DMS79 (cell line): ENCODE data around the gene MRM2.
"Not testable (repeated sequence)": the region's sequence is repeated elsewhere in the genome, so short reads cannot be mapped to it uniquely, and the experiment has no call there.

ENCODE experiments used
- DNase-seq: peaks from one replicate; lab custom pipeline; 2025; lab: John Stamatoyannopoulos, UW

MRM2 gene

GRCh38 chr7:2241580-2242540, at the start of gene MRM2, which contains the start of gene NUDT1:
Gene MRM2, minus strand, starts transcription at chr7:2242205. Its CDS starts 36 bp downstream, at chr7:2242169.
Gene NUDT1, plus strand, starts transcription at chr7:2242226. Its CDS starts 2,349 bp downstream, at chr7:2244575.
- DNase-seq: peak; percentile 50

- DNase-seq: no peak
These were observed 48.9 kb upstream of the MRM2 start for GRCh38 chr7:2290877-2291276.

- no peak for DNase-seq
These were observed 47.6 kb upstream of the MRM2 start for GRCh38 chr7:2289621-2290020.

GRCh38 chr7:2289111-2289586, 47.1 kb upstream of the MRM2 start:
- no peak for DNase-seq

GRCh38 chr7:2288503-2288902, 46.5 kb upstream of the MRM2 start:
- DNase-seq: no peak

- DNase-seq: no peak
These were observed 45.7 kb upstream of the MRM2 start for GRCh38 chr7:2287745-2288144.

GRCh38 chr7:2283074-2283473, 41.1 kb upstream of the MRM2 start:
- DNase-seq: no peak

GRCh38 chr7:2282185-2282751, 40.3 kb upstream of the MRM2 start:
- no peak for DNase-seq

- DNase-seq: no peak
These were observed 39.5 kb upstream of the MRM2 start for GRCh38 chr7:2281541-2281940.

GRCh38 chr7:2280424-2280823, 38.4 kb upstream of the MRM2 start:
- no peak for DNase-seq

GRCh38 chr7:2279896-2280295, 37.9 kb upstream of the MRM2 start:
- DNase-seq: no peak

- no peak for DNase-seq
These were observed 36.0 kb upstream of the MRM2 start for GRCh38 chr7:2278026-2278425.

GRCh38 chr7:2276107-2276506, 34.1 kb upstream of the MRM2 start:
- no peak for DNase-seq

GRCh38 chr7:2275101-2275500, 33.1 kb upstream of the MRM2 start:
- DNase-seq: no peak

GRCh38 chr7:2274666-2275065, 32.7 kb upstream of the MRM2 start:
- no peak for DNase-seq

- no peak for DNase-seq
These were observed 31.9 kb upstream of the MRM2 start for GRCh38 chr7:2273866-2274265.

GRCh38 chr7:2272031-2272430, 30.0 kb upstream of the MRM2 start:
- no peak for DNase-seq

GRCh38 chr7:2271273-2272026, 29.4 kb upstream of the MRM2 start:
- DNase-seq: no peak

- no peak for DNase-seq
These were observed 28.5 kb upstream of the MRM2 start for GRCh38 chr7:2270495-2270894.

GRCh38 chr7:2269991-2270460, 28.0 kb upstream of the MRM2 start:
- DNase-seq: no peak

- DNase-seq: not testable (repeated sequence)
These were observed 27.3 kb upstream of the MRM2 start for GRCh38 chr7:2269089-2269990.
